AG04450 (cell line): ENCODE results near the gene MPST. TPM values are rescaled to one million over a fixed set of nuclear protein-coding genes. Genes with fewer than 3 reads are reported as not detected.

Source experiments
- CTCF ChIA-PET: fragments of 300-600, 350-600 bp; formaldehyde crosslinking; extraction: SDS; loops from one replicate; lab custom pipeline; 2022; ENCODE audit warnings: antibody characterized with exemption, inconsistent platforms; lab: Charles Lee
- POLR2A ChIA-PET: fragments of 350-600 bp; formaldehyde crosslinking; extraction: SDS; loops from one replicate; lab custom pipeline; 2021; ENCODE audit warnings: antibody characterized with exemption, inconsistent platforms; lab: Yijun Ruan, JAX
- DNase-seq: peaks from one replicate; pipeline ENCODE4 v3.0.0-alpha.2; 2011; ENCODE audit warnings: low read depth, low spot score
- H3K27ac ChIP-seq: one replicate; pipeline ENCODE4 v1.5.1; 2012; ENCODE audit warnings: low read depth, low read length, control low read depth
- H3K27me3 ChIP-seq: one replicate; pipeline ENCODE4 v1.6.0; 2012; ENCODE audit warnings: low read length; ENCODE audit not compliant: control insufficient read depth, insufficient read depth
- H3K4me3 ChIP-seq: 2 replicates; pipeline ENCODE4 v1.5.1; 2011; ENCODE audit warnings: mild to moderate bottlenecking, low read depth, low read length, control low read depth
- H3K9me3 ChIP-seq: 2 replicates; pipeline ENCODE4 v1.5.1; 2012; ENCODE audit warnings: low read length; ENCODE audit not compliant: control insufficient read depth, insufficient read depth
- polyA plus RNA-seq: library from polyadenylated mRNA; depleted of rRNA; stranded (reverse); fragments of >200 nt; gene quantifications from 2 replicates; pipeline ENCODE4 v1.2.3, GENCODE V29; 2011
- TF ChIP-seq, protein P1 (sequence below): IDR thresholded peaks from 2 replicates; pipeline ENCODE4 v1.5.1; 2011; ENCODE audit warnings: low read depth, low read length, control low read depth, inconsistent platforms

MPST gene
- polyA plus RNA-seq, 1 experiment: 33.3 TPM

DNA sequence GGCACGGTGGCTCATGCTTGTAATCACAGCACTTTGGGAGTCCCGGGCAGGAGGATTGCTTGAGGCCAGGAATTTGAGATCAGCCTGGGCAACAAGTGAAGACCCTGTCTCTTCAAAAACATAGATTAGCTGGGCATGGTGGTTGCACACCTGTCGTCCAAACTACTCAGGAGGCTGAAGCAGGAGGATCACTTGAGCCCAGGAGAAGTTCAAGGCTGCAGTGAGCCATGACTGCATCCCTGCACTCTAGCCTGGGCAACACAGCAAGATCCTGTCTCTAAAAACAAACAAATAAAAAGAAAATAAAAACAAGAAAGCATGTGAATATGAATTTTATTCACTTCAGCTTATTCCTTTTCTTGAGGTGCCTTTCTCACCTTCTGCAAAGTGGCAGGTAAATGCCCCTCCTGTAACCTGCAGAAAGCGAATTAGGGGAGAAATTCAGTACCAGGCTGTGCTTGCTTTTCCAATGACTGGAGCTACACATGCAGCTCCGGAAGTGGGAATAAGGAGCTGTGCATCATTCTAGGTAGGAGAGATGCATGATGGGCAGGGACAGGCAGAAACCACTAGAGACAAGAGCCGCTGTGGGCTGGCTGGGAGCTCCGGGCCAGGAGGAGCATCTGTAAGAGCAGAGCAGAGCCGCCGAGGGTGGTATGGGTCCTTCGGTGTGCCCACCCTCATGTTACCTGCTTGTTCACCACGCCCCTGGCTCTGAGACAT is 17.3 kb downstream of the MPST start:
- no peak overlapping the region for H3K27ac ChIP-seq
- no peak for DNase-seq
- H3K9me3 ChIP-seq: no peaks in the 10 kb centered on the region
- peaks cover 7% of the 10 kb centered on the region for H3K27me3 ChIP-seq
- H3K4me3 ChIP-seq: no peak overlapping the region
- ChIA-PET POLR2A (no interaction called here), CTCF (interaction anchor here (0.9 to 1.1 kb wide), 2 partner anchors 9 to 163 kb away, joined by 3 read pairs; no protein-coding TSS in a partner anchor)
- TF ChIP-seq, protein P1, sequence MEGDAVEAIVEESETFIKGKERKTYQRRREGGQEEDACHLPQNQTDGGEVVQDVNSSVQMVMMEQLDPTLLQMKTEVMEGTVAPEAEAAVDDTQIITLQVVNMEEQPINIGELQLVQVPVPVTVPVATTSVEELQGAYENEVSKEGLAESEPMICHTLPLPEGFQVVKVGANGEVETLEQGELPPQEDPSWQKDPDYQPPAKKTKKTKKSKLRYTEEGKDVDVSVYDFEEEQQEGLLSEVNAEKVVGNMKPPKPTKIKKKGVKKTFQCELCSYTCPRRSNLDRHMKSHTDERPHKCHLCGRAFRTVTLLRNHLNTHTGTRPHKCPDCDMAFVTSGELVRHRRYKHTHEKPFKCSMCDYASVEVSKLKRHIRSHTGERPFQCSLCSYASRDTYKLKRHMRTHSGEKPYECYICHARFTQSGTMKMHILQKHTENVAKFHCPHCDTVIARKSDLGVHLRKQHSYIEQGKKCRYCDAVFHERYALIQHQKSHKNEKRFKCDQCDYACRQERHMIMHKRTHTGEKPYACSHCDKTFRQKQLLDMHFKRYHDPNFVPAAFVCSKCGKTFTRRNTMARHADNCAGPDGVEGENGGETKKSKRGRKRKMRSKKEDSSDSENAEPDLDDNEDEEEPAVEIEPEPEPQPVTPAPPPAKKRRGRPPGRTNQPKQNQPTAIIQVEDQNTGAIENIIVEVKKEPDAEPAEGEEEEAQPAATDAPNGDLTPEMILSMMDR: no peak

DNA sequence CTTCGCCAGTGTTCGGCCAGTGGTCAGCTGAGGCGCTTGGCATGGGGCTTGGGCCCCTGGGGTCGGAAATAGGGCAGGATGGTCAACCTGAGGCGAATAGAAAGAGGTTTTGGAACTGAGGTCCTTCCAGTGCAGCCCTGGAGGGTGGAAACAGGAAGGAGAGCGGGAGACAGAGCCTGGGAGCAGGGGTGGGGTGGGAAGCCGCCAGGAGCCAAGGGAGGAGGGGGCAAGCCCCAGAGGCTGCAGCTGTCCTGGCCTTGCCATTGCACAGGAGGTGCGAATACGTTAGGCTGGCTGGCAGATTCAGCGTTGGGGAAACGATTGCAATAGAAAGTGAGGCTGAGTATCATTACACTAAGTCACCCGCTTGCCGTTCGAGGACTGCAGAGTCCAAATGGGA is 18.1 kb downstream of the MPST start:
- DNase-seq: no peak
- ChIA-PET CTCF (no interaction called here), POLR2A (no interaction called here)
- TF ChIP-seq, protein P1: no peak
- no peak overlapping the region for H3K27ac ChIP-seq
- H3K4me3 ChIP-seq: no peak overlapping the region
- peaks cover 7% of the 10 kb centered on the region for H3K27me3 ChIP-seq
- no peaks in the 10 kb centered on the region for H3K9me3 ChIP-seq

DNA sequence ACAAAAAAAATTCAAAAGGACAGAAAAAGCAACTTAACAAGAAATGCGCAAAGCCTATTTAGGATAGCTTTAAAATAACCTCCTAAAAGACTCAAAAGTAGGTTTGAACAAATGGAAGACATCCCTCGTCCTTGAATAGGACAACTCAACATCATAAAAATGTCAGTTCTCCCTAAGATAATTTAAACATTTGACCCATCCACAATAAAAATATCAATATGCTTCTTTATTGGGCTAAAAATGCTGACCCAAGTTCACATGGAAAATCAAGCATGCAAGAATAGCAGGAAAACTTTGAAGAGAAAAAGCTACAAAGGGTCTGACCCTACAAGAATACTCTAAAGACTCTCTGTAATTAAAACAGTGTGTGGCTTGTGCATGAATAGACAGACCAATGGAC is 19.9 kb downstream of the MPST start:
- Histone ChIP-seq H3K27ac (no peak overlapping the region), H3K4me3 (no peak overlapping the region), H3K9me3 (no peaks in the 10 kb centered on the region), H3K27me3 (peaks cover 7% of the 10 kb centered on the region)
- ChIA-PET POLR2A (no interaction called here), CTCF (interaction anchor here (1.9 kb wide), 1 partner anchor 18 kb away, joined by 4 read pairs; no protein-coding TSS in a partner anchor)
- TF ChIP-seq, protein P1: no peak
- no peak for DNase-seq

DNA sequence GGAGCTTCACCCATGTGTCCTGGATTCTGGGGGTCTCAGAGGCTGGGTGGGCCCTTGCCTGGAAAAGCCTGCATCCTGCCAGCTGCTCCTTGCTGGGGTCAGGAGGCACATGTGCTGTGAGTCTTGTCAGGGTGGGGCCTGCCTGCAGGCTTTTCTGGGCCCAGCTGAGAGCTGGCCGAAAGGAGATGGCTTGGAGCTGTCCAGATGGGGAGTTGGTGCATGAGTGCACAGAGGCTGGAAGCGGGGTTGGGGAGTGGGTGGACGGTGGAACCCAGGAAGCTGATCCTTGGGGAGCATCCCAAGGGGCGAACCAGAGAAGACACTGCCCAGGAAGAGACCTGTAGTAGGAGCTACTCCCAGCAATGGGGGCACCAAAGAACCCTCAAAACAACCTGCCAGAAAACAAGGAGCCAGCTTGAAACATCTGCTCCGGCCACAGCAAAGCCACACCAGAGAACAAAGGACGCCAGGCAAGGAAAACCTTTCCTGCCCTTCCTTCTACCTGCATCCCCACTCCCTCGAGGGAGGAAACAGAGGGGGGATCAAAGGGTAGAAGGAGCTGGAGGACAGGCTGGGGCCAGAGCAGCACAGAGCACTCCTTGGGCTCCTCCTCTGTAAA is 23.8 kb downstream of the MPST start:
- ChIA-PET POLR2A (interaction anchor here (0.5 kb wide), 1 partner anchor 26 kb away, joined by 4 read pairs; no protein-coding TSS in a partner anchor), CTCF (interaction anchor here (0.8 to 2.1 kb wide), 4 partner anchors 9 to 493 kb away, joined by 3 to 11 read pairs (median 3); no protein-coding TSS in a partner anchor)
- no peak for DNase-seq
- TF ChIP-seq, protein P1: no peak
- H3K9me3 ChIP-seq: no peaks in the 10 kb centered on the region
- H3K4me3 ChIP-seq: no peak overlapping the region
- H3K27ac ChIP-seq: no peak overlapping the region
- H3K27me3 ChIP-seq: no peaks in the 10 kb centered on the region
